ENCODE results near the gene FUT7.

Gene FUT7, protein sequence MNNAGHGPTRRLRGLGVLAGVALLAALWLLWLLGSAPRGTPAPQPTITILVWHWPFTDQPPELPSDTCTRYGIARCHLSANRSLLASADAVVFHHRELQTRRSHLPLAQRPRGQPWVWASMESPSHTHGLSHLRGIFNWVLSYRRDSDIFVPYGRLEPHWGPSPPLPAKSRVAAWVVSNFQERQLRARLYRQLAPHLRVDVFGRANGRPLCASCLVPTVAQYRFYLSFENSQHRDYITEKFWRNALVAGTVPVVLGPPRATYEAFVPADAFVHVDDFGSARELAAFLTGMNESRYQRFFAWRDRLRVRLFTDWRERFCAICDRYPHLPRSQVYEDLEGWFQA

DNA sequence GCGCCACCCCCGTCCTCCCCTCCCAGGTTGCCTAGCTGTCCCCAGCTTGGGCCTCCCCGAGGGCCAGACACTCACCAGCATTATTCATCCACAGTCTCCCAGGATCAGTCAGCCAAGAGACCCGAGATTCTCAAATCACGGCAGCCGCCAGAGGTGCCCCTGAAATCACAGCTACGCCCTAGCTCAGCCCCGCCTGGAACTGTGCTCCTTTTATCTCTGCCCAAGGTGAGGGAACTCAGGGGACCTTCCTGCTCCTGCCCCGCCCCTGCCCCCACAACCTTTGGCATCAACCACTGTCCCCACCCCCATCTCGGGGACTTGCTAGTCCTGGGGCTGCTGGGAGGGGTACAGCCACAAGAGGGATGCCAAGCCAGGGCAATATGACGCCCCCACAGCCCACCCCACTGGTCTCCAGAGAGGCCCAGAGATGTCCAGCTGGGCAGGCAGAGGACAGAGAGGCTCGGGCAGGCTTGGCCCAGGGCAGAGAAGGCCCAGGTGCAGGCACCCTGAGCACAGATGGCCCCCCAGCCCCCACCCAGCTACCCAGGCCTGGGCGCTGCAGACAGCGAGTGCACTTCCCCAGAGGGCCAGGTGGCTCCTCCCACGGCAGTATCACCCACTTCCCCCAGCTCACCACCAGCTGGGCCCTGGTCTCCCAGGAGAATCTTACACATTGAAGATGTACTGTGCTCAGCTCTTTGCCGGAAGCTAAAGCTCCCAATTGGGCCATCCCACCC, at the start of gene FUT7:
FUT7 (minus strand) TSS at position 185 of the 737 bp plus-strand sequence; CDS start at position 88, 97 bp downstream.
- peak; percentile 89 for DNase-seq

DNA sequence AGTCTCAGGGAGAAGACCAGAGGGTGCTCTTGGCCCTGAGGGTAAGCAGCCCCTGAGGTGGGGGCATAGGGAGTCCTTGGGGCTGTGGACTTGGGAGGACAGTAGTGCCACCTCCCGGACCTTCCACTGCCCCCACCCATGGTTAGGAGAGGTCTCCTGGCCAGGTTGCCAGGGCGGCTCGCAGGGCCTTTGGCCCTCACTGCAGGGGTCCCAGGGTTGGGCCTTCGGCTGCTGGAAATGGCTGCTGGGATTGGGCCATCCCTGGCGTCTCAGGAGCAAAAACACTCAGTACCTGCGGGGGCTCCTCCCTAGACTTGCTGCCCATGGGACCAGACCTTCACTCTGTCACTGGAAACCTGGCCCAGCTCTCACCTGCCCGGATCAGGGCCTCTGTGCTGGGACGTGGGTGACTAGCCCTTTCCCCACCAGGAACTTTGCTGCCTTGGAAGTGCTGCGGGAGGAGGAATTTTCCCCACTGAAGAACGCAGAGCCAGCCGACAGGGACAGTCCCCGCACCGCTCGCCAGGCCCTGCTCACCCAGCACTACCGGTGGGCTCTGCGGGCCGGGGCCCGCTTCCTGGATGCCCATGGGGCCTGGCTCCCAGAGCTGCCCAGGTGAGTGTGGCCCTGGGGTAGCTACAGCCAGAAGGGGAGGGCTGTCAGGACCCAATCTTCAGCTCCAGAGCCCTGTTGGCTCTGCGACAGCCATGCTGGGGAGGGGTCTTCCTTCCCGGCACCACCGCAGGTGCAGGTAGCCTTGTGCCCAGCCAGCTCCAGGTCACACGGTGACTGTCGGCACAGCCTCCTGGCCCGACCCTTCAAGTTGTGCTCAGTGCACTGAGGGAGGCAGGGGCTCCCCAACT, 48.6 kb upstream of the FUT7 start:
- DNase-seq = no peak

DNA sequence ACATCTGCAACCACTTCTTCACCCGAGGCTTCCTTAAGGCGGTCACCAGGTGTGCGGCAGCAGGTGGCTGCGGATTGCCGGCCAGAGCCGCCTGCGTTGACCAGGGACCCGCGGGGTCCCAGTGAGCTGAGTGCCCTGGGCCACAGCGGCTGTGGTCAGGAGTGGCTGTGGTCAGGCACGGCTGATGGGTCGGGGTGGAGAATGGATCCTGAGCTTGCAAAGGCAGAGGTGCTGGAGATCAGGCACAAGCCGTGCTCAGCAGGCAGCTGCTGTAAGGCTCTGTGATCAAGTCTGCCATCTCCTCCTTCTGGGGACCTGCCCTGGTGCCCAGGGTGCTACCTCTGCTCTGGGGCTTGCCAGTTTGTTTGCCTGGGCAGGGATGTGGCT, 47.5 kb upstream of the FUT7 start:
- DNase-seq = no peak

DNA sequence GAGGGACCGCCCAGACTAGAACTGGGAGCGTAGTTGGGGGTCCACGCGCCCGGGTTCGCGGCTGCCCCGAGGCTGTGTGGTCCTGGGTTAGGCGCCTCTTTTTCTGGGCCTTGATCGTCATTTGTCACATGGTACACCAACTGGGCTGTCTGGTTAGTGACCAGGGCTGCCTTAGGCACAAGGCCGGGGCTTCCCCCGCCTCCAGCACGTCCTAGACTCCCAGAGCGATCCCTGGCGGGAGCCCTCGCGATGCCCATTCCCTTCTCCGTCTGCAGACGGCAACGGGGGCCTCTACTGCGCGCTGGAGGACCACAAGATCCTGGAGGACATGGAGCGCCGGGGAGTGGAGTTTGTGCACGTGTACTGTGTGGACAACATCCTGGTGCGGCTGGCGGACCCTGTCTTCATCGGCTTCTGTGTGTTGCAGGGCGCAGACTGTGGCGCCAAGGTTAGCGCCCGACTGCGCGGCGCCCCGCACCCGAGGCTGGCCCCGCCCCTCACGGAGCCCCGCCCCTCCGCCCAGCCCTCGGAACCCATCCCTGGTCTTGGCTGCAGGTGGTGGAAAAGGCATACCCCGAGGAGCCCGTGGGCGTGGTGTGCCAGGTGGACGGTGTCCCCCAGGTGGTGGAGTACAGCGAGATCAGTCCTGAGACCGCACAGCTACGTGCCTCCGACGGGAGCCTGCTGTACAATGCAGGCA, 47.0 kb upstream of the FUT7 start:
- no peak for DNase-seq

DNA sequence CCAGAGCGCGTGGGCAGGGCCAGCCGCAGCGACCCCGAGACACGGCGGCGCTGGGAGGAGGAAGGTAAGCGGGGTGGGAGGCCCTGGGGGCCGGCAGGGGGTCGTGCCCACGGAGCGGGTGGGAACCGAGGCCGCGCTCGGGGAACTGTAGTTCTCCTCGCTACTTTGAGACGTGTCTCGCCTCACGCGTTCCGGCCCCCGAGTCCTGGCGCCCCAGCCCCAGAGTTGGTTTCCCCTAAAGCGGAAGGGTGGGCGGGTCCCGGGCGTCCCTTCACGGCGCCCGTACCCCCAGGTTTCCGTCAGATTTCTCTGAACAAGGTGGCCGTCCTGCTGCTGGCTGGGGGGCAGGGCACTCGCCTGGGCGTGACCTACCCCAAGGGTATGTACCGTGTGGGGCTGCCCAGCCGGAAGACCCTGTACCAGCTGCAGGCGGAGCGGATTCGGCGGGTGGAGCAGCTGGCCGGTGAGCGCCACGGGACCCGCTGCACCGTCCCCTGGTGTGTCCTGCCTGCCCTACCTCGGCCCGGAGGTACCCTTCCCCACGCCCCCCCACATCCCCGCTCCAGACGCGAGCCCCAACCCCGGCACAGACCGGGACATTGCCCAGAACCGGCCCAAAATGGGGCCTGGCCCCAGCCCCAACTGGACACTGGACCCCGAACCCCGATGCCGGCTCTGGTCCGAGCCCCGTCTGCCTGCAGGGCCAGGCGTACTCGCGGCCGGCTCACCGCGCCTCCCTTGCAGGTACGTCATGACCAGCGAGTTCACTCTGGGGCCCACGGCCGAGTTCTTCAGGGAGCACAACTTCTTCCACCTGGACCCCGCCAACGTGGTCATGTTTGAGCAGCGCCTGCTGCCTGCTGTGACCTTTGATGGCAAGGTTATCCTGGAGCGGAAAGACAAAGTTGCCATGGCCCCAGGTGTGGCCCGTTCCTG, 46.1 kb upstream of the FUT7 start:
- peak; percentile 57 for DNase-seq

DNA sequence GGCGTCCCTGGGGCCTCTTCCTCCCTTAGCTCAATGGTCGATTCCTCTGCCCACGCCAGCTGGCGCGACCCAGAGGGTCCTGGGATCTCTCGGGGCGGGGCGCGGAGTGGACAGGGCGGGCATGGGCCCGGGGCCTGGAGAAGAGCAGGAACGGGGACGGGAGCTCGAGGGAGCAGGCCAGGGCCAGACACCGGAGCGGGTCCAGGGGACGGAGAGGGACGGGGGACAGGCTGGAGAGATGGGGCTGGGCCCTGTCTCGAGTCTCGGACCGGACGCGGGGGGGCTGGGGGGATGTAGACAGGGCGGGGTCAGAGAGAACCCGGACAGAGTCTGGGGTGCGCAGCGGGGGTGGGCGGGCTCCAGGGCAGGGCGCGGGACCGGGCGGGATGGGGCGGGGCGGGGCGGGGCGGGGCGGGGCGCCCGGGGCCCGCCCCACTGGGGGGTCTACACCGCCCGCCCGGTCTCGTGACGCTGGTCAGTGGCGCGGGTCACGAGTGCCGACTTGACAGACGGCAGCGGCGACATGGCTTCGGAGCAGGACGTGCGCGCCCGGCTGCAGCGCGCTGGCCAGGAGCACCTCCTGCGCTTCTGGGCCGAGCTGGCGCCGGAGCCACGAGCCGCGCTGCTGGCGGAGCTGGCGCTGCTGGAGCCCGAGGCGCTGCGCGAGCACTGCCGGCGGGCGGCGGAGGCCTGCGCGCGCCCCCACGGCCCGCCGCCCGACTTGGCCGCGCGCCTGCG, 45.3 kb upstream of the FUT7 start, which contains the start of gene UAP1L1:
UAP1L1 (plus strand) TSS at position 508 of the 738 bp plus-strand sequence; CDS start at position 524, 16 bp downstream.
- DNase-seq = peak; percentile 68

DNA sequence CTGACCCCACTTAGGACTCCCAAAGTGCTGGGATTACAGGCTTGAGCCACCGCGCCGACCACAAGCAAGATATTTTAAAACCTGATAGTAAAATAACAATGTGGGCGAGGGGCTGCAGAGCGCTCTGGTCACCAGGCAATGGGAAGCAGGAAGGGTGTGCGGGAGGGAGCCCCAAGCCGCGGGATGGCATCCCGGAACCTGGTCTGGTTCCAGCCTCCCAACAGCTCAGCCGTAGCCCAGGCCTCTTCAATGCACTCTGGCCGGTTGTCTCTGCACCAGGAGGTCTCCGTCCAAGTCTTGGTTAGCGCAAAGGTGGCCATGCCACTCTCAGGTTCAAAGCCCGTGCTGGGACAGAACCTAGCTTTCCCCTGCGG, 44.7 kb upstream of the FUT7 start:
- no peak for DNase-seq

DNA sequence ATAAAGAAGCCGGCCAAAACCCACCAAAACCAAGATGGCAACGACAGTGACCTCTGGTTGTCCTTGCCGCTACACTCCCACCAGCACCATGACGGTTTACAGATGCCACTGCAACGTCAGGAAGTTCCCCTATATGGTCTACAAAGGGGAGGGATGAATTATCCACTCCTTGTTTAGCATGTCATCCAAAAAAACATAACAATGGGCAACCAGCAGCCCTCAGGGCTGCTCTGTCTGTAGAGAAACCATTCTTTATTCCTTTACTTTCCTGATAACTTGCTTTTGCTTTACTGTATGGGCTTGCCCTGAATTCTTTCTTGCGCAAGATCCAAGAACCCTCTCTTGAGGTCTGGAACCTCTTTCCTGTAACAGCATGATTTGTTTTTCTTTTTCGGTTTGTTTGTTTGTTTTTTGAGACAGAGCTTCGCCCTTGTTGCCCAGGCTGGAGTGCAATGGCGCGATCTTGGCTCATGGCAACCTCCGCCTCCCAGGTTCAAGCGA, 43.4 kb upstream of the FUT7 start:
- no peak for DNase-seq

DNA sequence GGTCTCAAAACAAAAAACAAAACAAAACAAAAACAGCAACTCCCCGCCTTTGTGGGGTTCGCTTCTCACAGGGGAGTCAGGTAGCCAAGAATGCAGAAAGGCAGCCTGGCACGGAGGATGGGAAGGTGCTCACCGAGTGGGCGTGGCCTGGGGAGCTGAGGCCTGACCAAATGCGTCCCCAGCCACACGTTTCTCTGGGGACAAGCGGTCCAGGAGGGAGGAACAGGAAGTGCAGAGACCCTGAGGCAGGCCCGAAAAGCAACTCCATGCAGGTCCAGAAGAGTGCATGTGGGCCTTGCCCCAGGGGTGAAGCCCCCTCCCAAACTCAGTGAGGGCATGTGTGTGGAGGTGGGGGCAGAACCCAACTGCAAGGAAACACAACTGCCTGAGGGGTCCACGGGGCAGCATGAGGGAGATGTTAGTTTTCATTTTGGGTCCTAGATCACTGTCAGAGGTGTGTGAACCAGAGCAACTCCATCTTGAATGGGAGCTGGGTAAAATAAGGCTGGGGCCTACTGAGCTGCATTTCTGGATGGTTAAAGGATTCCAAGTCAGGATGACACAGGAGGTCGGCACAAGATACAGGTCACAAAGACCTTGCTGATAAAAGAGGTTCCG, 42.9 kb upstream of the FUT7 start:
- DNase-seq = no peak

DNA sequence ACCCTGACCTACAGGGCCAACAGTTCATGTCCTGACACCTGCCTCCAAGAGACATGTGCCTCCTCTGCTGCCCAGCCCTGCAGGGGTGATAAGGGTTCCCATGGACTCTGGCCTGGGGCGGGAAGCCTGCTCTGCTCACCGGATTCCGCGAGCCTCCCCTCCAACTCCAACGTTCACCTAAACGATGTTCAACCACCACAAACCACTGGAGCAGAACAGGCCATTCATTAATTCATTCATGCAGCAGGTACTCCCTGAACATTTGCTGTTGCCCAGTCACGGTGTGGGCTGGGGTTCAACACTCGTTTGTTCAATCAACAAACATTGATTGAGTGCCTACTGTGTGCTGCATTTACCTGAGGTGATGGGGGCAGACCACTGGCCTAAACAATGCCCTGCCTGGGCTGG, 42.1 kb upstream of the FUT7 start:
- DNase-seq = no peak

DNA sequence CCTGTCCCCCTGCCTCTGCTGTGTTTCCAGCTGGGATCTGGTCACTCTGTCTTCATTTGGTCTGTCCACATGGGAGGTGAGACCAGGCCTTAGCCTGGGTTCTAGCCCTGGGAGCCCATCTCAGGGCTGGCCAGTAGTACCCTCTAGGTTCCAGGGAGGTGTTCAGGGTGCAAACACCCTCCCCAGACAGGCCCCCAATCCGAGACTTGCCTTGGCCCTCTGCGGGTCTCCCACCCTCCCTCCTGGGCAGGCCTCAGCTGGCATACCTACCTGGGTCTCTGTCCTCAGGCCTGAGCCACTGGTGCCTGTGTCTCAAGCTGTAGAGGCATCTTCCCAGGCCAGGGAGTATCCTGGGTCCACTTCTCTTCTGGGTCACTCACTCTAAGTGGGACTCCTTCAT, 39.4 kb upstream of the FUT7 start:
- no peak for DNase-seq

DNA sequence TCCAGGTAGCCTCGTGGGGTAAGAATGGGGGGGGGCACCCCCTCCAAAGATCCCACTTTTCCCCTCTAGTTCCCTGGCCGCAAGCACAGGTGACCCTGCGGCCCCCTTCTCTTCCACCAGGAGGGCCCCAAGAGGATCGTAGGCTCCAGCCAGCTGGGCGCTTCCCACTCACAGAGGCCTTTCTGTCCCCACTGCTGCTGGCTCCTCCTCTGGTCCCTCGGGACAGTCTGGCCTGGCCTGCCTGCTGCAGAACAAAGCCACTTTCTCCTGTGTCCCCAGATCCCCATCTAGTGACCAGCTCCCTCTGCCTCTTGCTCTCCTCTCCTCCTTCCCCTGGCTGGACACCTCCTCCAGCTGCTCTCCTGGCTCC, 39.0 kb upstream of the FUT7 start:
- no peak for DNase-seq

DNA sequence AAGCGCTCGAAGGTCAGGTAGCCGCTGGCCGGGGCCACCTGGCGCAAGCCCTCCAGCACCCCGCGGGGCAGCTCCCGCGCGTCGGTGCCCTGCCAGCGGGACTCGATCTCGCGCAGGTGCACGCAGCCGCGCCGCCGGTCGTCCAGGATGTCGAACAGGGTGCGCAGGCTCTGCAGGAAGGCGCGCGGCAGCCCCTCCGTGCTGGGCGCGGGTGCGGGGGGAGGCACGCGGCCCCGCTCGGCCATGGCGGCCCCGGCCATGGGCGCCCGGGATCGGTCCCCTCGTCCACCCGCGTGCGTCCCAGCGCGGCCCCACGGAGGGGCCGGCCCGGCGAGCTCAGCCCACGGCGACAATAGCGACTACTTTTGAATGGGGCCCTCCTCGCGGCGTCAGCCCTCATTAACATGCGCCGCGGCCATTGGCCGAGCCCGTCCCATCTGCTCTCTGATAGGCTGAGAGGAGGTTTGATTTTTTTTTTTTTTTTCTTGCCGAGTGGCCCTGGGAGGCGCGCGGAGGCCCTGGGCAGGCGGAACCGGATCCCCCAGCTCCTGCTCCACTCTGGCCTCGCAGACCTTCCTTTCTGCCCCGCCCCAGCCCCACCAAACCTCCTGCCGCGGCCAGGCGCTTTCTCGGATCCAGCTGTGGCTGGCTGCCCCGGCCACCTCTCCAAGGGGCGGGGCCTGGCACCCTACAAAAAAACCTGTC, 38.5 kb upstream of the FUT7 start, which contains the start of gene SAPCD2:
SAPCD2 (minus strand) TSS at position 357 of the 705 bp plus-strand sequence; CDS start at position 260, 97 bp downstream.
- peak; percentile 91 for DNase-seq

DNA sequence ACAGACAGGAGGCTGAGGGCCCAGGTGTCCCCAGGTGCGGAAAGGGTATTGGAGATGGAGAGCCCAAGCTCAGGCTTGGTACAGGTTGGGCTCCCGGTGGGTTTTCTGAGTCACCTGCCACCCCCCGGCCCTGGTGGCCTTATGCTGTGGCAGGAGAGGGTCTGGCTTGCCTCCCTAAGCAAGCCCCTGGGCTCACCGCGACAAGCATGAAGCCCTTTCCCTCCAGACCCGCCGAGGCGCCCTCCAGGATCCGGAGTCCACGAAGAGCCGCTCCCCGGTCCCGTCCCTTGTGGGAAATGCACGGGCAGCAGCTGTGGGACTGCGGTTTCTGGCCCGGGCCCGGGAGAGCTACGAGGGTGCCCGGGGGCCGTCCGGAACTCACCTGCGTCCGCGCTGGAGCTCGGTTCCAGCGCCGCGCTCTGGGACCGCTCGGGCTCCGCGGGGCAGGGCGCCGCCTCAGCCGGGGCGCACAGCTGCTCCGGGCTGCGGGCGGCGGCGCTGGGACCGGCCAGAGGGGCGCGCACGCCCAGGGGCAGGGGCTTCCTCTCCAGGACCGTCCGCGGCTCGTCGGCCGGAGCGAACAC, 37.7 kb upstream of the FUT7 start:
- DNase-seq = no peak

DNA sequence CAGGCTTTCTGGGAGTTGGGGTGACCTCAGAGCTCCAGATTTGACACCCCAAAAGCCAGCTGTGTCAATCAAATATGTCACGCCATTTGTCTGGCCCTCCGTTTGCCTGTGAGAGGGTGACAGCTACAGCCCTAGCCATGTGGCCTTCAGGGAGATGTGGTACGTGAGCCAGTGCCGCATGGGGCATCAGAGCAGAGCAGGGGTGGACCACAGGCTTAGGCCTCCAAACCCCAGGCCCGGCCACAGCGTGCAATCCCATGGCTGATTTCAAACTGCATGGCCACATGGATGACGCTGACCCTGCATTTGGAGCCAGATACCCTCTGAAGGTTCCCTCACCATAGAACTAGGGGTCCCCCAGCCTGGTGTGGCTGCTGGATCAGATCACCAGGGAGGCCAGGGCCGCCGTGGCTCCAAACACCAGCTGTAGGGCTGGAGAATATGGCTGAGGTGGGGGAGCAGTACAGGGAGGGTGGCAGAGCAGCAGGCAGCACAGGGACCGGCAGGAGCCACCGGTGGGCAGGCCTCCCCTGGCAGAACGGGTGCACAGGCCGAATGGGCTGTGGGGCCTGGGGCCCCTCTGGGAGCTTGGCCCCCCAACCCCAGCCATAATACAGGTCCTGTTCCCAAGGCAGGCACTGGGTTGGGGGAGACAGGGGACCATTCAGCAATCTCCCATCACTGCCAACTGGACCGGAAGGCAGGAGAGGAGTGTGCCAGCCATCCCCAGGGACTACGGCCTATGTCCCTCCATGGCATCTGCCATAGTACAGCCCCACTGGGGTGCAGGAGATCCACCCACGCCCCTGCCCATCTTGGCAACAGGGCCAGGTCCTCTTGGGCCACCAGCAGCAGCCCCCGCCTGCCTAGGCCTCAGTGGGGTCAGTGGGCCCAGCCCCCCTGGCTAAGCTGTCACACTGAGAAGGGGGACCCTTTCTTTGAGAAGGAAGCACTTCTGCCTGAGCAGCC, 36.9 kb upstream of the FUT7 start:
- no peak for DNase-seq

DNA sequence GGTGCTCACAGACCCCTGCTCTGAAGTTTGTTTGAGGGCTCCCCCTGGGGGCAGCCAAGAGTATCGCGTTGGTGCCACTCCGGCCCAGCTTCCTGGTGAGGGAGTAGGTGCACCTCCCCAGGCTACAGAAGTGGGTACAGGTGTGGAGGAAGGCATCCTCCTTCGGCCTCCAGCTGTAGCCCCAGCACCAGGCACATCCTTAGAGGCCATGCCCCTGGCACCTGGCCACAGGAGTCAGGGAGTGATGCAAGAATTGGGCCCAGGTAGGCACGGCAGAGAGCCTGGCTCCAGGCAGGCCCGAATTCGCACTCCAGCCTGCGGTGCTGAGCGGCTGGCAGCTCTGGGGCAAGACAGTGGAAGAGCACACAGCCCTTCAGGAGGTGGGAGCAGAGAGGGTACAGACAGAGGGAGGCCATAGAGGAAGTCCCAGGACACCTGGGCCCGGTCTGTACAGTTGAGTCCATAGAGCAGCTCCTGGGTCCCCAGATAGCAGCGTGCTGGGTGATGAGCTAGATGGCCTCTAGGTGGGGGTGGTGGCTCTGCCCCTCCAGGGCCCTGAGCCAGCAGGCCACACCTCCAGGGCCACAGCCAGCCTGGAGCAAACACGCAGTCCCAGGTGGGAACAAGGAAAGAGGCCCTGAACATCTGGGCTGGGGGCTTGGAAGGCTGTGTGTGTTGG, 36.1 kb upstream of the FUT7 start:
- DNase-seq = peak; percentile 92
